Endodermal cell (in vitro differentiated cells): ENCODE measurements around the gene ATP8B4. TPM values are rescaled to one million over a fixed set of nuclear protein-coding genes. Genes with fewer than 3 reads are reported as not detected.
A peak's percentile ranks its signal among the peaks of the same experiment; 100 is the strongest.

Experiments
- DNase-seq: peaks from one replicate; pipeline ENCODE4 v3.0.0-alpha.2; 2017
- H3K27ac ChIP-seq: 2 replicates; pipeline ENCODE4 v1.5.1; 2013; ENCODE audit warnings: mild to moderate bottlenecking, low read depth, low read length, moderate library complexity
- H3K27me3 ChIP-seq: 2 replicates; pipeline ENCODE4 v1.6.1; 2013; ENCODE audit warnings: mild to moderate bottlenecking, low read length, moderate library complexity; ENCODE audit not compliant: insufficient read depth, control insufficient read depth, poor library complexity, severe bottlenecking
- H3K36me3 ChIP-seq: 2 replicates; pipeline ENCODE4 v1.7.0; 2013; ENCODE audit warnings: mild to moderate bottlenecking, low read length, moderate library complexity; ENCODE audit not compliant: control insufficient read depth, insufficient read depth
- H3K4me1 ChIP-seq: one replicate; pipeline ENCODE4 v1.7.0; 2013; ENCODE audit warnings: low read length; ENCODE audit not compliant: control insufficient read depth, insufficient read depth
- H3K4me3 ChIP-seq: 2 replicates; pipeline ENCODE4 v1.5.1; 2013; ENCODE audit warnings: mild to moderate bottlenecking, low read length, moderate library complexity
- H3K9ac ChIP-seq: 2 replicates; pipeline ENCODE4 v1.6.1; 2013; ENCODE audit warnings: mild to moderate bottlenecking, low read length, moderate library complexity; ENCODE audit not compliant: poor library complexity, severe bottlenecking; ENCODE audit errors: extremely low read depth
- H3K9me3 ChIP-seq: 2 replicates; pipeline ENCODE4 v1.6.1; 2013; ENCODE audit warnings: mild to moderate bottlenecking, low read length, moderate library complexity; ENCODE audit not compliant: control insufficient read depth
- H3K27ac Mint-ChIP-seq: 2 replicates; pipeline ENCODE4 v1.8.0; 2020; ENCODE audit warnings: mixed read lengths
- H3K27me3 Mint-ChIP-seq: 2 replicates; pipeline ENCODE4 v1.8.0; 2021; ENCODE audit warnings: mild to moderate bottlenecking, mixed read lengths; ENCODE audit not compliant: insufficient read depth
- H3K36me3 Mint-ChIP-seq: 2 replicates; pipeline ENCODE4 v1.8.0; 2020; ENCODE audit warnings: low read depth, mixed read lengths
- H3K4me1 Mint-ChIP-seq: 2 replicates; pipeline ENCODE4 v1.8.0; 2020; ENCODE audit warnings: mixed read lengths
- H3K4me3 Mint-ChIP-seq: 2 replicates; pipeline ENCODE4 v1.8.0; 2020; ENCODE audit warnings: mild to moderate bottlenecking, moderate library complexity, mixed read lengths
- H3K9me3 Mint-ChIP-seq: 2 replicates; pipeline ENCODE4 v1.8.0; 2020; ENCODE audit warnings: mild to moderate bottlenecking, mixed read lengths
- CTCF ChIP-seq: fragments of 200-600 bp; sonication (generic); conservative IDR thresholded peaks from 2 replicates; pipeline ENCODE4 v1.5.0; 2021; ENCODE audit warnings: antibody characterized with exemption, mild to moderate bottlenecking
- WGBS, 2 experiments: methylation state at CpG; one replicate each; pipeline versions ENCODE4 v1.1.5 to v1.1.7; 2013; ENCODE audit warnings: missing lambda C conversion rate in 2 of 2, mixed read lengths in 1 of 2; ENCODE audit not compliant: insufficient coverage in 1 of 2, insufficient read length in 1 of 2; 5-methylcytosine and 5-hydroxymethylcytosine counted together
- long read RNA-seq, 4 experiments: library from polyadenylated mRNA in 2 of 4; library from RNA in 1 of 4; library from capped mRNA in 1 of 4; stranded (forward) in 3 of 4; unstranded in 1 of 4; transcript quantifications; one replicate each; pipeline ENCODE4 v2.0.0, GENCODE V29; 2020 to 2021; ENCODE audit warnings: inconsistent platforms in 1 of 4
- polyA plus RNA-seq, 2 experiments: library from polyadenylated mRNA; stranded (reverse); fragments of 50-300 nt; gene quantifications; one replicate each; pipeline ENCODE4 v1.2.3, GENCODE V29; 2013
- total RNA-seq, 2 donors: library from RNA; stranded (reverse); fragmentation: NEBNext Ultra II Directional in 1 of 2; extraction: Animal tissue kit (Norgen Biotek cat#: 25700) in 1 of 2; gene quantifications; 2 replicates in 1 of 2; 3 replicates in 1 of 2; pipeline ENCODE4 v1.2.1, GENCODE V29; 2021

ATP8B4 gene
- total RNA-seq = under 1 TPM; 0.64 to 0.95 TPM
- 0.14 TPM for polyA plus RNA-seq (2013, experiment 1 of 2)
- 0.04 TPM for polyA plus RNA-seq (2013, experiment 2 of 2)
- long read RNA-seq, experiment 1 = 0 reads
- long read RNA-seq, experiment 2, partial matches to known transcripts = 0 of 1 reads
- long read RNA-seq, experiment 2, other reads (novel, unspliced or antisense) = 1 of 1 reads
- long read RNA-seq, experiment 3, partial matches to known transcripts = 0 of 1 reads
- long read RNA-seq, experiment 3, other reads (novel, unspliced or antisense) = 1 of 1 reads
- long read RNA-seq, experiment 4 = 0 reads

- Histone ChIP-seq H3K9ac (no peak within 1 kb of the TSS), H3K27me3 (no peaks in the 10 kb centered on the region), H3K27ac (no peak within 1 kb of the TSS), H3K36me3 (no peaks in the 10 kb centered on the region), H3K4me3 (no peak within 1 kb of the TSS), H3K9me3 (peaks cover 8% of the 10 kb centered on the region), H3K4me1 (no peaks in the 10 kb centered on the region)
- Mint-ChIP-seq H3K4me3 (no peak within 1 kb of the TSS), H3K4me1 (peaks cover 14% of the 10 kb centered on the region), H3K36me3 (no peaks in the 10 kb centered on the region), H3K27me3 (no peaks in the 10 kb centered on the region), H3K9me3 (peaks cover 5% of the 10 kb centered on the region), H3K27ac (peak within 1 kb of the TSS; percentile 13)
- peak; percentile 37 for TF ChIP-seq CTCF
- peak; percentile 73 for DNase-seq
- WGBS, 2 experiments = 68 to 80% methylated on average over 1 to 4 of the region's 4 CpGs
Measured at GRCh38 chr15:50119063-50120040, at the start of gene ATP8B4. TSS of gene ATP8B4 (minus strand) at chr15:50119233. CDS start at chr15:50106966, 12,267 bp downstream.

GRCh38 chr15:50168379-50168778 lies 49.3 kb upstream of the ATP8B4 start:
- H3K36me3 ChIP-seq = no peaks in the 10 kb centered on the region
- Mint-ChIP-seq H3K9me3 (peaks cover 46% of the 10 kb centered on the region), H3K36me3 (peaks cover 9% of the 10 kb centered on the region), H3K4me3 (no peak overlapping the region), H3K27me3 (peaks cover 4% of the 10 kb centered on the region), H3K4me1 (peaks cover 13% of the 10 kb centered on the region), H3K27ac (peak overlapping the region; percentile 87)
- H3K27ac ChIP-seq = no peak overlapping the region
- TF ChIP-seq CTCF = no peak
- H3K27me3 ChIP-seq = no peaks in the 10 kb centered on the region
- peaks cover 8% of the 10 kb centered on the region for H3K4me1 ChIP-seq
- DNase-seq = no peak
- no peak overlapping the region for H3K4me3 ChIP-seq
- 75 to 92% methylated on average over 3 to 4 of the region's 4 CpGs for WGBS, 2 experiments
- peaks cover 12% of the 10 kb centered on the region for H3K9me3 ChIP-seq
- H3K9ac ChIP-seq = no peak overlapping the region

GRCh38 chr15:50167110-50167509 lies 48.1 kb upstream of the ATP8B4 start:
- no peak overlapping the region for H3K27ac ChIP-seq
- DNase-seq = no peak
- no peaks in the 10 kb centered on the region for H3K27me3 ChIP-seq
- Mint-ChIP-seq H3K27ac (no peak overlapping the region), H3K4me3 (no peak overlapping the region), H3K9me3 (peaks cover 39% of the 10 kb centered on the region), H3K4me1 (peaks cover 13% of the 10 kb centered on the region), H3K36me3 (peaks cover 9% of the 10 kb centered on the region), H3K27me3 (peaks cover 4% of the 10 kb centered on the region)
- no peak for TF ChIP-seq CTCF
- H3K4me1 ChIP-seq = peaks cover 8% of the 10 kb centered on the region
- no peak overlapping the region for H3K9ac ChIP-seq
- H3K36me3 ChIP-seq = no peaks in the 10 kb centered on the region
- H3K4me3 ChIP-seq = no peak overlapping the region
- H3K9me3 ChIP-seq = peaks cover 12% of the 10 kb centered on the region
